ENCODE measurements around the gene DDX10.

- no peak for TF ChIP-seq CTCF (IDR thresholded peaks at IDR 0.05)
- no peak for TF ChIP-seq POLR2A (IDR thresholded peaks at IDR 0.05)
These were observed 14.2 kb downstream of the DDX10 start for GRCh38 chr11:108679045-108679444.
